Ovary (tissue), 3 donors: Measurements from ENCODE around the gene PSKH1.

Source experiments
- EP300 ChIP-seq: sonication (generic); formaldehyde crosslinking; IDR thresholded peaks from one replicate; pipeline ENCODE4 v1.6.1; 2017; ENCODE audit warnings: antibody characterized with exemption
- POLR2A ChIP-seq: fragments of 450-650 bp; IDR thresholded peaks from one replicate; pipeline ENCODE4 v1.6.1; 2017; ENCODE audit warnings: antibody characterized with exemption, mild to moderate bottlenecking, moderate library complexity
- TF ChIP-seq, protein P1 (sequence below), 3 donors: fragments of 450-650 bp in 2 of 3; fragments of 200-600 bp in 1 of 3; IDR thresholded peaks; one replicate each; pipeline versions ENCODE4 v1.5.1 to v1.8.0; 2016 to 2022; ENCODE audit warnings: antibody characterized with exemption in 3 of 3, mild to moderate bottlenecking in 1 of 3
- donor health status: DM: no; HTN: no; CAD: no.

DNA sequence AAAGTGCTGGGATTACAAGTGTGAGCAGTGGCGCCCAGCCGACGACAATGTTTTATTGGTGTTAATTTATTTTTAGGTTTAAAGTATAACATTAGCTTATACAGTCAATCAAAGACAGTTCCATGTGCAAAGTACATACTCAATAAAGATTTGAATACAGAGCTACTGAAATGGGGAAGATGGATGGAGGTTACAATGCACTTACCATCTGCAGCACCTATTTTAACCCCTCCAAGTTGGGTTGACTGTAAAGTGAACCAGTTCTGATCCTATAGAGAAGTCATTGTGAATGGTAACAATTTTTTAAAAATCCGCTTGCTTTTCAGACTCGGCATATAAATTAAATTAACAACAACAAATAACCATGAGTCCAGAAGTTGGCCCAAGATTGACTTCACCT, 679 bp upstream of the PSKH1 start:
- TF ChIP-seq, protein P1, sequence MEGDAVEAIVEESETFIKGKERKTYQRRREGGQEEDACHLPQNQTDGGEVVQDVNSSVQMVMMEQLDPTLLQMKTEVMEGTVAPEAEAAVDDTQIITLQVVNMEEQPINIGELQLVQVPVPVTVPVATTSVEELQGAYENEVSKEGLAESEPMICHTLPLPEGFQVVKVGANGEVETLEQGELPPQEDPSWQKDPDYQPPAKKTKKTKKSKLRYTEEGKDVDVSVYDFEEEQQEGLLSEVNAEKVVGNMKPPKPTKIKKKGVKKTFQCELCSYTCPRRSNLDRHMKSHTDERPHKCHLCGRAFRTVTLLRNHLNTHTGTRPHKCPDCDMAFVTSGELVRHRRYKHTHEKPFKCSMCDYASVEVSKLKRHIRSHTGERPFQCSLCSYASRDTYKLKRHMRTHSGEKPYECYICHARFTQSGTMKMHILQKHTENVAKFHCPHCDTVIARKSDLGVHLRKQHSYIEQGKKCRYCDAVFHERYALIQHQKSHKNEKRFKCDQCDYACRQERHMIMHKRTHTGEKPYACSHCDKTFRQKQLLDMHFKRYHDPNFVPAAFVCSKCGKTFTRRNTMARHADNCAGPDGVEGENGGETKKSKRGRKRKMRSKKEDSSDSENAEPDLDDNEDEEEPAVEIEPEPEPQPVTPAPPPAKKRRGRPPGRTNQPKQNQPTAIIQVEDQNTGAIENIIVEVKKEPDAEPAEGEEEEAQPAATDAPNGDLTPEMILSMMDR (IDR thresholded peaks at IDR 0.05), result no peak
- TF ChIP-seq EP300 (no peak), POLR2A (no peak)
